Endodermal cell (in vitro differentiated cells): ENCODE data around the gene SCGB3A1. TPM values are rescaled to one million over a fixed set of nuclear protein-coding genes. Genes with fewer than 3 reads are reported as not detected.

ENCODE experiments used
- DNase-seq: peaks from one replicate; pipeline ENCODE4 v3.0.0-alpha.2; 2017
- H3K27ac ChIP-seq: 2 replicates; pipeline ENCODE4 v1.5.1; 2013; ENCODE audit warnings: mild to moderate bottlenecking, low read depth, low read length, moderate library complexity
- H3K27me3 ChIP-seq: 2 replicates; pipeline ENCODE4 v1.6.1; 2013; ENCODE audit warnings: mild to moderate bottlenecking, low read length, moderate library complexity; ENCODE audit not compliant: insufficient read depth, control insufficient read depth, poor library complexity, severe bottlenecking
- H3K36me3 ChIP-seq: 2 replicates; pipeline ENCODE4 v1.7.0; 2013; ENCODE audit warnings: mild to moderate bottlenecking, low read length, moderate library complexity; ENCODE audit not compliant: control insufficient read depth, insufficient read depth
- H3K4me1 ChIP-seq: one replicate; pipeline ENCODE4 v1.7.0; 2013; ENCODE audit warnings: low read length; ENCODE audit not compliant: control insufficient read depth, insufficient read depth
- H3K4me3 ChIP-seq: 2 replicates; pipeline ENCODE4 v1.5.1; 2013; ENCODE audit warnings: mild to moderate bottlenecking, low read length, moderate library complexity
- H3K9ac ChIP-seq: 2 replicates; pipeline ENCODE4 v1.6.1; 2013; ENCODE audit warnings: mild to moderate bottlenecking, low read length, moderate library complexity; ENCODE audit not compliant: poor library complexity, severe bottlenecking; ENCODE audit errors: extremely low read depth
- H3K9me3 ChIP-seq: 2 replicates; pipeline ENCODE4 v1.6.1; 2013; ENCODE audit warnings: mild to moderate bottlenecking, low read length, moderate library complexity; ENCODE audit not compliant: control insufficient read depth
- H3K27ac Mint-ChIP-seq: 2 replicates; pipeline ENCODE4 v1.8.0; 2020; ENCODE audit warnings: mixed read lengths
- H3K27me3 Mint-ChIP-seq: 2 replicates; pipeline ENCODE4 v1.8.0; 2021; ENCODE audit warnings: mild to moderate bottlenecking, mixed read lengths; ENCODE audit not compliant: insufficient read depth
- H3K36me3 Mint-ChIP-seq: 2 replicates; pipeline ENCODE4 v1.8.0; 2020; ENCODE audit warnings: low read depth, mixed read lengths
- H3K4me1 Mint-ChIP-seq: 2 replicates; pipeline ENCODE4 v1.8.0; 2020; ENCODE audit warnings: mixed read lengths
- H3K4me3 Mint-ChIP-seq: 2 replicates; pipeline ENCODE4 v1.8.0; 2020; ENCODE audit warnings: mild to moderate bottlenecking, moderate library complexity, mixed read lengths
- H3K9me3 Mint-ChIP-seq: 2 replicates; pipeline ENCODE4 v1.8.0; 2020; ENCODE audit warnings: mild to moderate bottlenecking, mixed read lengths
- CTCF ChIP-seq: fragments of 200-600 bp; sonication (generic); conservative IDR thresholded peaks from 2 replicates; pipeline ENCODE4 v1.5.0; 2021; ENCODE audit warnings: antibody characterized with exemption, mild to moderate bottlenecking
- WGBS, 2 experiments: methylation state at CpG; one replicate each; pipeline versions ENCODE4 v1.1.5 to v1.1.7; 2013; ENCODE audit warnings: missing lambda C conversion rate in 2 of 2, mixed read lengths in 1 of 2; ENCODE audit not compliant: insufficient coverage in 1 of 2, insufficient read length in 1 of 2; 5-methylcytosine and 5-hydroxymethylcytosine counted together
- total RNA-seq, 2 donors: library from RNA; stranded (reverse); fragmentation: NEBNext Ultra II Directional in 1 of 2; extraction: Animal tissue kit (Norgen Biotek cat#: 25700) in 1 of 2; gene quantifications; 2 replicates in 1 of 2; 3 replicates in 1 of 2; pipeline ENCODE4 v1.2.1, GENCODE V29; 2021

SCGB3A1 gene
- total RNA-seq, 2 donors from 2014 or later, result 0.57 TPM; not detected in 1

GRCh38 chr5:180568914-180569313 lies 22.4 kb downstream of the SCGB3A1 start:
- Histone ChIP-seq H3K4me3 (no peak overlapping the region), H3K27me3 (no peaks in the 10 kb centered on the region), H3K9me3 (no peaks in the 10 kb centered on the region), H3K36me3 (peaks cover 90% of the 10 kb centered on the region), H3K4me1 (no peaks in the 10 kb centered on the region), H3K27ac (no peak overlapping the region), H3K9ac (no peak overlapping the region)
- Mint-ChIP-seq H3K27ac (no peak overlapping the region), H3K4me3 (no peak overlapping the region), H3K4me1 (no peaks in the 10 kb centered on the region), H3K9me3 (no peaks in the 10 kb centered on the region), H3K36me3 (peaks cover 83% of the 10 kb centered on the region), H3K27me3 (no peaks in the 10 kb centered on the region)
- WGBS, 2 experiments, result 83 to 86% methylated on average over 7 to 8 of the region's 8 CpGs
- no peak for TF ChIP-seq CTCF
- no peak for DNase-seq

GRCh38 chr5:180563994-180564393 lies 27.3 kb downstream of the SCGB3A1 start:
- H3K4me3 ChIP-seq, result no peak overlapping the region
- Mint-ChIP-seq H3K27ac (no peak overlapping the region), H3K27me3 (no peaks in the 10 kb centered on the region), H3K4me3 (no peak overlapping the region), H3K4me1 (no peaks in the 10 kb centered on the region), H3K9me3 (no peaks in the 10 kb centered on the region), H3K36me3 (peaks cover 77% of the 10 kb centered on the region)
- H3K9ac ChIP-seq, result no peak overlapping the region
- no peaks in the 10 kb centered on the region for H3K4me1 ChIP-seq
- H3K9me3 ChIP-seq, result no peaks in the 10 kb centered on the region
- peaks cover 74% of the 10 kb centered on the region for H3K36me3 ChIP-seq
- no peak for TF ChIP-seq CTCF
- DNase-seq, result no peak
- 100% methylated on average over 2 to 3 of the region's 3 CpGs for whole genome bisulfite sequencing, 2 experiments
- no peaks in the 10 kb centered on the region for H3K27me3 ChIP-seq
- no peak overlapping the region for H3K27ac ChIP-seq

GRCh38 chr5:180558232-180558631 lies 33.1 kb downstream of the SCGB3A1 start:
- TF ChIP-seq CTCF, result no peak
- Histone ChIP-seq H3K36me3 (peaks cover 68% of the 10 kb centered on the region), H3K4me1 (no peaks in the 10 kb centered on the region), H3K4me3 (no peak overlapping the region), H3K27ac (no peak overlapping the region), H3K27me3 (no peaks in the 10 kb centered on the region), H3K9me3 (no peaks in the 10 kb centered on the region), H3K9ac (no peak overlapping the region)
- Mint-ChIP-seq H3K27ac (peak overlapping the region; percentile 42), H3K4me3 (no peak overlapping the region), H3K36me3 (peaks cover 80% of the 10 kb centered on the region), H3K4me1 (no peaks in the 10 kb centered on the region), H3K27me3 (no peaks in the 10 kb centered on the region), H3K9me3 (no peaks in the 10 kb centered on the region)
- DNase-seq, result no peak
- 93 to 96% methylated on average over 9 to 11 of the region's 11 CpGs for WGBS, 2 experiments
